Stimulated activated CD4-positive, alpha-beta T cell treated with anti-CD3 and anti-CD28 coated beads, Interleukin-4, amount 100 ng/mL, for 4 hours (primary cell): Measurements from ENCODE around the gene HK3.

Source experiments
- DNase-seq, 2 experiments: peaks; one replicate each; pipeline ENCODE4 v3.0.0-alpha.2; 2020

HK3 gene

GRCh38 chr5:176899296-176899891 lies at the start of gene HK3:
HK3 (minus strand) TSS chr5:176899346; CDS start chr5:176896159, 3,187 bp downstream.
- DNase-seq, result no peak

- DNase-seq, result no peak
Observed at GRCh38 chr5:176948458-176948857, 49.3 kb upstream of the HK3 start.

GRCh38 chr5:176947847-176948246 lies 48.7 kb upstream of the HK3 start:
- no peak for DNase-seq

GRCh38 chr5:176944268-176944667 lies 45.1 kb upstream of the HK3 start:
- DNase-seq, result no peak

- no peak for DNase-seq
Observed at GRCh38 chr5:176943816-176944215, 44.7 kb upstream of the HK3 start.

GRCh38 chr5:176941951-176942350 lies 42.8 kb upstream of the HK3 start:
- no peak for DNase-seq

- DNase-seq, result no peak
Observed at GRCh38 chr5:176938472-176938871, 39.3 kb upstream of the HK3 start.

GRCh38 chr5:176935017-176935416 lies 35.9 kb upstream of the HK3 start:
- DNase-seq, result no peak

GRCh38 chr5:176934309-176934930 lies 35.3 kb upstream of the HK3 start:
- no peak for DNase-seq

- no peak for DNase-seq
Observed at GRCh38 chr5:176929654-176930053, 30.5 kb upstream of the HK3 start.

- DNase-seq, result no peak
Observed at GRCh38 chr5:176927562-176927961, 28.4 kb upstream of the HK3 start.

GRCh38 chr5:176922817-176923216 lies 23.7 kb upstream of the HK3 start:
- DNase-seq, result no peak

GRCh38 chr5:176921714-176922113 lies 22.6 kb upstream of the HK3 start:
- DNase-seq, result no peak

GRCh38 chr5:176918613-176919012 lies 19.5 kb upstream of the HK3 start:
- DNase-seq, result no peak

GRCh38 chr5:176916337-176916736 lies 17.2 kb upstream of the HK3 start:
- DNase-seq, result no peak

- no peak for DNase-seq
Observed at GRCh38 chr5:176915906-176916305, 16.8 kb upstream of the HK3 start.

GRCh38 chr5:176912115-176912514 lies 13.0 kb upstream of the HK3 start:
- DNase-seq, result no peak

- DNase-seq, result no peak
Observed at GRCh38 chr5:176908675-176909368, 9.7 kb upstream of the HK3 start.

- DNase-seq, result no peak
Observed at GRCh38 chr5:176906796-176907195, 7.7 kb upstream of the HK3 start.

- DNase-seq, result no peak
Observed at GRCh38 chr5:176906126-176906525, 7.0 kb upstream of the HK3 start.

GRCh38 chr5:176904276-176904675 lies 5.1 kb upstream of the HK3 start:
- DNase-seq, result no peak

- no peak for DNase-seq
Observed at GRCh38 chr5:176902911-176903664, 3.9 kb upstream of the HK3 start.

GRCh38 chr5:176902102-176902814 lies 3.1 kb upstream of the HK3 start:
- no peak for DNase-seq
